ENCODE measurements around the gene C1orf116.

- no peak for TF ChIP-seq CTCF (conservative IDR thresholded peaks at IDR 0.05)
- no peak for TF ChIP-seq ZFX (IDR thresholded peaks at IDR 0.05)
Measured at GRCh38 chr1:207030522-207031009, 2.0 kb downstream of the C1orf116 start.

All from C4-2B (cell line).